NCI-H524 treated with DMSO at 0.1 percent for 48 hours (cell line): Measurements from ENCODE around the gene PRKG1.
"Not testable (repeated sequence)": the region's sequence is repeated elsewhere in the genome, so short reads cannot be mapped to it uniquely, and the experiment has no call there.

Experiments used
- DNase-seq: peaks from one replicate; lab custom pipeline; 2025; lab: John Stamatoyannopoulos, UW

Gene PRKG1

DNA sequence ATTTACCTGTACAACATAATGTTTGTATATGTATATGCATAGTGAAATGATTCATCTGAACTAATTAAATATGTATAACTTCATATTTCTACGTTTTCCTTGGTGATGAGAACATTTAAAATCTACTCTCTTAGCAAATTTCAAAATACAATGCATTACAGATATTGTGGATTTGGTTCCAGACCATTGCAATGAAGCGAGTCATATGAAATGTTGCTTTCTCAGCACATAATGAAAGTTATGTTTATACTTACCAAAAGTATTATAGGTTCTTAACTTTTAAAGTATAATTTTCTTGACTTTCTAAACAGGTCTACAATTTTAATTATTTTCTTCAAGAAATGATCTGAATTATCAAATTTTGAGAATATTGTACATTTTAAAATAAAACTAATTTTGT is 435.9 kb downstream of the PRKG1 start:
- no peak for DNase-seq

DNA sequence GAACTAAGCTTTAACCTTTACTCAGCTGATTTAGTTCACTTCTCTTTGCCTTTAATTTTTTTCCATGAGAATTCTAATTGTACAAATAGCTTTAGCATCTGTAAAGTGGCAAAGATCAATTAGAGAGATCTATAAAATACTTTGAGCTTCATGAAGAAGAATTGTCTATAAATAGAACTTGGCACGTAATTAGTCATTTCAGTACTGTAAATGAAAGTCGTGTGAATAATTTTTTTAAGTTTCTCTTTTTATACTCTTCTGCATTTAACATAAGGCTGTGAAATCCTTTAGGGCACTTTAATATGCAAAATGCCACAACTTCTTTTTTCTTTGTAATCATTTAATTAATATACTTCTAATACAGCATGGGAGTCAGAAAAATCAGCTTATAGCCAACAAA is 447.3 kb downstream of the PRKG1 start:
- DNase-seq: no peak

DNA sequence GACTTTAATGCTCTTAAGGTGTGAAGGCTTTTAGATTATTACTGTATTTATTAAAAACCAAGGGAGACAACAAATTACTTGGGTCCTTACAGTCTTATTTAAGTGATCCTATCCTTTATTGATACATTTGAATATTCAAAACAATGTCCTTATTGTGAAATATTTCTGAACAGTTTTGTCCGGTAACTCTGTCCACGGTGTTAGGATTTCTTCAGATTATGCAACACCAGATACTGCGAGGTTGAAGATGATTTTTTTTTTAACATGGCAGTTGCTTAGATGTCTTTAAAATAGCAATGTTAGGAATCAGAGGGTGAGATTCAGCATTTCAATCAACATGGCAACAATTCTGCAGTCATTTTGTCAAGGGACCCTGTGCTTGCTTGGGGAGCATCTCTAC is 448.6 kb downstream of the PRKG1 start:
- DNase-seq: no peak

DNA sequence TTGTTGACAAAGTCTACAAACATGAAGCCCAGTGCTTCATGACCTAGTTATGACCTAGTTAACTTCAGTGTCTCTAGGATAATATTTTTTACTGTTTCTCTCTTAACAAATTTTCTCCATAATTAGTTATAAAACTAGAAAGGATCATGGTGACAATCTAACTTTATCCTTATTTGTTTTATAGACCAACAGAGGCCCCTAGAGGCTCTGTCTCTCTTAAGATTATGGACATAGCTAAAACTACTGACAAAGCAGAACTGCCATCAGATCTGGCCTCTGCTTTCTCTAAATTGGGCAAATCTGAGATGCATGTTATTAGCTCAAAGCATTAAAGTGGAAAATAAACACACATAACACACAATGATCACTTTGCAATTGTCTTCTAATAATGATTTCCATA is 449.2 kb downstream of the PRKG1 start:
- DNase-seq: no peak

DNA sequence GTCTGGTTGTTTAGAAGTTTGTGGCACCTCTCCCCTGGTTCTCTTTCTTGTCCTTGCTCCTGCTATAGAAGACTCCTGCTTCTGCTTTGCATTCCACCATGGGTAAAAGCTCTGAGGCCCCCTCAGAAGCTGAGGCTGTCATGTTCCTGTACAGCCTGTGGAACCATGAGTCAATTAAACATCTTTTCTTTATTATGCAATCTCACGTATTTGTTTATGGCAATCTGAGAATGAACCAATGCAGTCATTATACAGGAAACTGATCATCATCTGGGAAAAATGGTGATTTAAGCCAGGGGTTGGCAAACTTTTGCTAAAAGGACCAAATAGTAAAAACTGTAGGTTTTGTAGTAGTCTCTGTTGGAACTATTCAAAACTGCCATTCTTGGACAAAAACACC is 449.8 kb downstream of the PRKG1 start:
- DNase-seq: no peak

DNA sequence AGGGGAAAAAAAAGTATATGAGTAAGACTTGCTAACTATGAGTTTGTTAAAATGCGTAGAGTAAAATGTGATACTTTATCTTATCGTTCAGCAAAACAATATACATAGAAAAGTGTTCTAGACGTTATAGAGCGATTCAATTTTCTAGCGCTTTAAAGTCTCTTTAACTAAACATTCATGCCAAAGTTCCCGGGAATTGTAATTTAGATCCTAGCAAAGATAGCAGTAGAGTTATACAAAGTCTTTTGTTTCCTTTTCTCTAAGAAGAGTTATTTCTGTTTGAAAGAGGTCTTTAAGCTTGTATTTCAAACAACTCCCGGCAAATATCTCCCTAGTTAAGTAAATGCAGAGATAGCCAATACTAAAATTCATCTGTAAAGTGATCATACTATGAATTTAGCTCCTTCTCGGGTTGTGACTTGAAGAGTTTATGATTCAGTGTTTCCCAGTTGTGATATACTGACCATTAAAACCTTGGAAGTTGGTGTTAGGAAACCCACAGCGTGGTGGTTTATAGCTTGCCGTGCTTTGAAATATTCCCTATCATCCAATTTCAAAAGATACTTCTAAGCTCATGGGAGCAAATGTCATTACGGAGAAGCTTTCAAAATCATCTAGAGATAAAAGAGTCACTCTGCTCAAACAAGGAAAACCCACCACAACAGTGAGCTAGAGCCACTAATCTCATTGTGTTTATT is 453.4 kb downstream of the PRKG1 start:
- no peak for DNase-seq

DNA sequence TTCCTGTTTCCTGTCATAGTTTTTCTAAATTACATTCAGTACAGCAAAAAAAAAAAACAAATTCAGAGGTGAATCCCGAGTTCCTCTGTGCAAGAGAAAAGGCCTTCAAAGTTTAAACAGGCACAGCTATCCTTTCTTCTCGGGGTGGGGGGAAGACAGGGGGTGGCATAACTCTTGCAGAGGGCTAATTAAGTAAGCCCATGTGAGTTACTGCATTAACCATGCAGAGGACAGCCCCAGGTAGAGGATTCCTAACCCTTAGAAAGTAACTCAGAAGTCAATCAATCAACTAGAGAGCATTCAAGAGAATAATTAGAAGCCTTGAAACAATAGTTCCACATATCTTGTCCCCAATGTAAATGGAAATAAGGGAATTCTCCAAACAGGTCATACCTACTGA is 454.2 kb downstream of the PRKG1 start:
- DNase-seq: no peak

DNA sequence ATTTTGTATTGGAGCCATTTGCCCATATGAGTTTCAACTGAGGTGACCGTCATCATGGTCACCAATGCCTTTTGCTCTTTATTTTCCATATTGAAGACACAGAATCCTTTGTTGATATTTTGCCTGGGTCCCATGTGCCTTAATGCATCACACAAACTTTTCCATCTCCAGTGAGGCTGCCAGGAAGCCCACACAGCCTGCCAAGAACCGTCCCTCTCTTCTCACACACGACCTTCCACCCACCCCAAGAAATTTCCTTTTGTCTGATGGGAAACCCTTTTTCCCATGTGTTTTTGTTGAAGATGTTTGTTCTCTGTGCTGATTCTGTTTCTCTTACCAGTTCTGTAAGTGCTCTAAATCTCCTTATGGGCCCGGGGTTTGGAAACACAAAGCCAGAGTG is 456.3 kb downstream of the PRKG1 start:
- no peak for DNase-seq

DNA sequence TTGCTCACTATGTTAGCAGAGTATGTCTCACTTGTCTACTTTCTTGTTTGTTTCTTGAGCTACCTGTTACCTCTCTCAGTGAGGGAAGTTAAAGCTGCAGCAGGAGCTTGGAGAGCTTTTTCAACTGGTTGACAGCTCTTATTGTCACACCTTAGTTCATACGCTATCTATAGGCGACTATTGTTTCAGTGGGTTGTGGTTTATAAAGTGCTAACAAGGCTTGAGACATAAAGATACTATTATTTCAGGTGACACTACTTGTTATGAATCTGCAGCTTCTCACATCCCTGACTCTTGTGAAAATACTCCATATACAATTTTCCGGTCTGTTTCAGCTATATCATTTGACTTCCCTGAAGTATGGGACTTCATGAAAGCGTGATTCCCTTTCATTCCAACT is 457.8 kb downstream of the PRKG1 start:
- DNase-seq: no peak

DNA sequence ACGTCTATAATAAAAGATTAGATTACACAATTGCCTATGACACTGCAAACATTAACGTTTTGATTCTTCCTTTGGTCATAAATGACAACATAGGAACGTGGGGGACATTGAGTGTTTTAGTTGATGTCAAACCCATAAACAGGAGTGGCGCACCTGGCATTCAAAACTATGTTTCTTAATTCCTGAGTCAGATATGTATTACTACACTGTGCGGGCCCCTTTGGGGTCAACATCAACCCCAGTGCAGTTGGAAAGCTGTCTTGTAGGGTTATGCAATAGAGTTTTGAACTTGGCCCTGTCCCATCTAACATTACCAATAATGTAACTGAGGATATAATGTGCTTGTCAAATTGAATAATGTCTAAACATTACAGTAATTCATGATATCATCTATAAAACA is 468.6 kb downstream of the PRKG1 start:
- no peak for DNase-seq

DNA sequence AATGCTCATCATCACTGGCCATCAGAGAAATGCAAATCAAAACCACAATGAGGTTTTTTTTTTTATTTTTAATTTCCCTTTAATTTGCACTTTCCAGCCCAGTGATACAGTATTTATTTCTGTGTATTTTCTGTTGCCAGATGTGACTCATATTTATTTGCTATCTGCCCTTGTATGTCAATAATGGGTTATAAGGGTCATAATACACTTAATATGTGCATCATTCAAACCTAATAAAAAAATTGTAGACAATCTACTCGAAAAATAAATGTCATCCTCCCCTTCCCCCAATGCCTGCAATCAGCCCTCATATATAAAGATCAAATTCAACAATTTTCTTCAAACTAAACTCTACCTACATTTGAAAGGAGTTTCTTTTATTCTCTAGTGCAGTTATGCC is 470.6 kb downstream of the PRKG1 start:
- DNase-seq: no peak

DNA sequence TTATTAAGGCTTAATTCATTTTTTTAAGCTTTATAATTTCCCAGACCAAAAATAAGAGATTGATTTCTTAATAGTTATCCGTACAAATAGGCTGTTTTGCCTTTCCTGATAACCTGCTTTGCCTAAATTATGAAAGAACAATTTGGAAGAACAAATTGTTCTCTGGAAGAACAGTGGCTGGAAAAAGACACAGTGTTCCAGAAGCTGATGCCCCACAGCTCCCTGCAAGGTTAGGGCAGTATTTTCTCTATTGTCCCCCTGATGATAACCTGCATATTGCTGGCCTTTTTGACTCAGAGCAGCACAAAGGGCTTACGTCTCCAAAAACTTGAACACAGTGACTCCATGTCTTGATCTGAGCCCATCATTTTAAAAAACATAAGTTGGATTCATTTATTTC is 473.7 kb downstream of the PRKG1 start:
- no peak for DNase-seq

DNA sequence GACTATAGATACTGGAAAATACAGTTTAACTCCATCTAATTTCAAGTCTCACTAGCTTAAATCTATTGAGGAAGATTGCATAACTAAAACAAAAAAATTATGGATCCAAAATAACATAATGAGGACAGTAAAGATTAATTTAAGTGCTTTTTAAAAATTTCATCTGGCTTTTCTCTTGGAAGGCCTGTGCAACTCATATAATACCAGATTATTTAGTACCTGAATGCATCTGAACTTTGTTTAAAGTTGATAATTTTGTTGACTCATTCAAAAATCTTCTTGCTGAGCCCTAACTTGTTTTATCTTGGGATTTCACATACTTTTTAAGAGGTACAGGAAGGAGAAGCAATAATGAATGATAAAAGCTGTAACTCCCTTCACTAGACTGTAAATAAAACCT is 478.6 kb downstream of the PRKG1 start:
- DNase-seq: no peak

DNA sequence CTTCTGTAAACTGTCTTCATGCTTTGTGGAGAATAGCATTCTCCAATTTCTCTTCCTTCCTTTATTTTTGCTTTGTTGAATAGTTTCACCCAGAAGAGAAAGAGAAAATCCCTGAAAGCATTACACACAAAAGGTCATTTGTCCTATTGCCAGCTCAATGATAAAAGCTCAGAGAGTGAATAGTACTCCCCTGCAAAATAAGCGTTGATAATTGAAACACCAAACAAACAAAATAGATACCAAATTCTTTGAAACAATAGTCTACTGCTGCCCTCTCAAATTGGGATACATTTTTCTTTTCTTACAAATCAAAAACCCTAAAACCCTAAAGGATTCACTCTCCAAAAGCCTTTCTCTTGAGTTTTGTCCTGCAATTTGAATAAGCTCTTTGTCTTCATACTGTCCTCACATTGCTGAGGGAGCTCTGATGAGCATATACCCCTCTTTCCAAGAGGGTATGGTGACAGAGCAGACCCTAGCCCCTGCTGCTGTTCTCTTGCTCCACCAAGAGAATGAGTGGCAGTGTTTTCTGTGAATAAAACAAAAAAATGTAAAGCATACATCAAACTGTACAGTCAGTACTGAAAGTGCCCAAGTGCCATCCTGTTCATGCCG is 490.7 kb downstream of the PRKG1 start:
- DNase-seq: no peak

DNA sequence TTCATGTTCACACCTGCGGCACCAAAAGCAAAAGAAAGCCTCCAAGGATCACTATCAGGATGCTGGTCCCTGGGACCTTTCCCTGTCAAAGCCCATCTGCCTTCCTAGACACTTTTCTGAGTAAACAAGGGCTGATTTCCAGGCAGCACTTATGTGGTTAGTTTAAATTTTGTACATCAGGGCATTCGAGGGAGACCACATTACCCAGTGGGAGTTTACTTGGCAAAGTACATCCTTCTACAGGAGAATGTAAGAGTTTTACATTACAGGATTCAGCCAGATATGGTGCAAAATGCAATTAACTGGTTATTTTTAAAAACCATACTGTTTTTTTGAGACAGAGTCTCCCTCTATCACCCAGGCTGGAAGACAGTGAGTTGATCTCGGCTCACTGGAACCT is 493.0 kb downstream of the PRKG1 start:
- DNase-seq: no peak

DNA sequence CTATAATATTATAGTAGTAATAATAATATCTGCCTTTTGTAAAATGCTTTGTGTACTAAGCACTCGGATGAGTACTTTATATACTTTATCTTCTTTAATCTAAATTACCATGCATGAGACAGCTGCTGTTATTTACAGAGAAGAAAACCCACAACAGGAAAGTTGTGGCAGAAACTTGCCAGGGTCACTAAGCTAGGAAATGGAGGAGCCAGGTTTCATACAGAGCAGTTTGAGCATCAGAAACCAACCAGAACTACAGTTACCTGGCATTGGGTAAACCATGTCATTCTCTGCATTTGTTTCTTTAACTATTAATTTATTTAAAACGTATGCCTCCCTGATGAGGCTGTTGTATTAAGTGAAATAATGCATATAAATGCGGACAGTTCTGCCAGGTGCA is 495.2 kb downstream of the PRKG1 start:
- no peak for DNase-seq

DNA sequence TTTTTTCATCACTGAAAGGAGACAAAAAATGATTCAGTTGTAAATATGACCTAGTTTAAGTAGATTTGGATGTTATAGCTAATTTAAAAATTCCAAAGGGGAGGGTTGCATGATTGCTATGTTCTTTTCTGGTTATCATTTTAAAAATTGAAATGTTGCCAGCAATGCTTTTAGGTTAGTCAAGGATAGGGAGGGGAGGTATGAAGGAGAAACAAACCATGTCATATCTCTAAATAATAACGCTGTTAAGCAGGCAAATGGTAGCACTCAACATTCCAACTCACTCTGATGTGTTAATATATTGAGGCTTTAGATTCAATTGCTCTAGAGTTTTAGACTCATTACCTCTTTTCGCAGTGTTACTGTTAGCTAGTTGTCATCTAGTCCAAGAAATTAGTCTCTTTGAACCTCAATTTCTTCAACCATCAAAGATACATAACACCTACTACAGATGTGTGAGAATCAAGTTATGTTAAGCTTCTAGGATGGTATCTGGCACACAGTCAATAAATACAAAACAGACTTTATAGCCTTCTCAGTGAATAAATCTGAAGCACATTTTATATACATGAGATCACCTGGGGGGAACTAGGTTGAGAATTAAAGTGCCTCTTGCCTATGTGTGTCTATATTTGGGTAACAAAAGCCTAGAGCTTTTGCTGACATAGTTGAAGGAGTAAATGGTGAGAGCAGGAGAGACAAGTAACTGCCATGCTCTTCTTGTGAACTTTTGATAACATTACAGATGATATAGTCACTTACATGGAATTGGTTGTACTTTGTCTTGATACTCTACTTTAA is 500.2 kb downstream of the PRKG1 start:
- no peak for DNase-seq

DNA sequence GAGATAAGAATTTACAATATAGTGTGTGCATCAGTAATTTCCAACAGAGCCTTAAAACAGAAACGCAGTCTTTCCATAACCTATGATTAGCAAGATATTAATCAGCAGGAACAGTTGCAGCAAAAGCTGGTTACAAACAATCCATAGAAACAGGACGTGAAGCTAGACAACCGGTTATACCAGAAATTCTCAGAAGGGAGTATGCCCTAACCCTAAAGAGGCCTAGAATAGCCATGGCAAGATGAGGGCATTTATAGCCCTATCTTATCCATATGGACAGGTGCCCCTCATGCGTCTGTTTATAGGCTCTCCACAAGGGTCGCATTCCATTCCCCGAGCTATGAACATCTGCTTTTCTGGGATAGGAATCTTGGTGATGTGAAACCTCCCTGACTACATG is 506.9 kb downstream of the PRKG1 start:
- DNase-seq: not testable (repeated sequence)

DNA sequence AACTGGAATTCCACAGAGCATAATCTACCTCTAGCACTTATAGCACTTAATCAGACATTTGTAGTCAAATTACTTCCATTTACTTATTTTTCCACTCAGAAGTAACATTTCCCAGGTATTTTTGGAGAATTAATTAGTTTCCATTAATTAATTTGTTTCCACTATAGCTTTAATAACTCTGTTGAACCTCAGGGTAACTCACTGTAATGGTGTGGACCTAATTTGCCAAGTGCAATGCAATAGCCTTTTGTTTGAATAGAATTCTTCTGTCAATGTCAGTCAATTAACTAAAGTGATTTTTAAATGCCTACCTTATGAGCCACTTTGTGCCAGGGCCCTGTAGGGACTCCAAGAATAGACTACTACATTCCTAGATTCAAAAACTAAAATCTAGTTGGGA is 509.7 kb downstream of the PRKG1 start:
- DNase-seq: no peak

DNA sequence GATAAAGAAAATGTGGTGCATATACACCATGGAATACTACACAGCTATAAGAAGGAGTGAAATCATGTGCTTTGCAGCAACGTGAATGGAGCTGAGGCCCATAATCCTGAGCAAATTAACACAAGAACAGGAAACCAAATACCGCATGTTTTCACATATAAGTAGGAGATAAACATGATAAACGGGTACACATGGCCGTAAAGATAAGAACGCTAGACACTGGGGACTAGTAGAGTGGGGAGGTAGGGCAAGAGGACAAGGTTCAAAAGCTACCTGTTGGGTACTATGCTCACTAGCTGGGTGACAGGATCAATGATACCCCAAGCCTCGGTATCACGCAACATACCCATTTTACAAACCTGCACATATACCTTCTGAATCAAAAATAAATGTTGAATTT is 511.5 kb downstream of the PRKG1 start:
- DNase-seq: no peak

DNA sequence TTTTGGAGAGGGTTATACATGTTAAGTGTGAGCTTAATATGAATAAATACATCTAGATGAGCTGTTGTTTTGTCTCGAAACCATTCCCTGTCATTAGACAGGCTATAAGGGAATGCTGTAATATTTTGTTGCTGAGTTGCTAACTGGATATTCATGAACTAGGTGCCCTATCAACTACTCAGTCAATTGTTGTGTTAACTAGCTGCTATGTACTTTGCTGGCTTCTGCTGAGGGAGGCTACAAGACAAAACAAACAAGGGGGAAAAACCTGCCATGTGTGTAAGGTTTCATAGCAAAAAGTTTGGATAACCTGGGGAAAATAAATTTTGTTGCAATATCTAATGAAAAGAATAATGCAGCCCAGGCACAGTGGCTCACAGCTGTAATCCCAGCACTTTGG is 514.7 kb downstream of the PRKG1 start:
- no peak for DNase-seq

DNA sequence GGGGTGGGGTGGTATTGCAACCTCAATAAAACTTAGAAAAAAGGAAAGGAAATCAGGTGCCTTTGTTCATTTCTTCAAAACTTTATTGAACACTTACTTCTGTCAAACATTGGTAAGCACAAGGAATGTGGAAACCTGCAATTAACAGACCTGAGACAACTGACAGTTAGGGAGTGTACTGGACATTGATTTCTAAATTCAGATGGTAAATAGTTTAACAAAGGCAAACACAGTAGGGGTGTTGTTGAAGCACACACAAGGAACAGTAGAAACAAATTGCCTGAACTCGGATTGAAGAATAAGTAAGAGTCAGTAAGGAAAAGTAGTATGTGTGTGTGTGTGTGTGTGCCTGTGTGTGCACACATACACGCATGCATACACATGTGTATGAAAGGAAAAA is 516.5 kb downstream of the PRKG1 start:
- DNase-seq: no peak

DNA sequence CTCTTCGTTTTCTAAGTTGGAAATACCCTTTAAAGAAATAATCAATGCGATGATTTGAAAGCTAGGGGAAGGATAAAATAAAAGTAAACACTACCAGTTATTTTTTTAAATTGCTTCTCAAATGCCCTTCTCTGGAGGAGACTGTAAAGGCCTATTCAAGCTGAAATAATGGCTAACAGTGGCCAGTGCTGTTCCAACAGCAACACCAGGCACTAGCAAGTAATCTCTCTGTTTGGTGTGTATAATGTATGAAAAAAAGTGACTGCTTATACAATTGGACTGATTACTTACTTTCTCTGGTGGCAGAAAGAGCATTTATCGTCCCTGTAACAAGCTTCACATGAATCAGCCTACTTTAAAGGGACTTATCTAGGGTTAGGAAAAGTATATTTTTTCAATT is 522.4 kb downstream of the PRKG1 start:
- no peak for DNase-seq
